GM18505 (cell line): ENCODE measurements around the gene OR52A5.

Source experiments
- ATAC-seq: cut with Tn5 transposase; IDR thresholded peaks from one replicate; pipeline ENCODE4 v1.9.1; 2021; ENCODE audit not compliant: unreplicated experiment
- POLR2A ChIP-seq: IDR thresholded peaks from 4 replicates; pipeline ENCODE4 v1.6.1; 2011; ENCODE audit warnings: borderline replicate concordance; ENCODE audit not compliant: insufficient read depth, insufficient read length; ENCODE audit errors: extremely low read depth

Gene OR52A5

GRCh38 chr11:5088556-5088955 lies 49.6 kb downstream of the OR52A5 start:
- ATAC-seq = no peak
- TF ChIP-seq POLR2A = no peak

- no peak for TF ChIP-seq POLR2A
- no peak for ATAC-seq
Observed at GRCh38 chr11:5083602-5084001, 54.6 kb downstream of the OR52A5 start.

- ATAC-seq = no peak
- no peak for TF ChIP-seq POLR2A
Observed at GRCh38 chr11:5081405-5081804, 56.8 kb downstream of the OR52A5 start.
